HCT116 (cell line): ENCODE results near the gene SP3. TPM values are rescaled to one million over a fixed set of nuclear protein-coding genes. Genes with fewer than 3 reads are reported as not detected.

ENCODE experiments used
- ATAC-seq: fragments of 200-7000 bp; cut with Tn5 transposase; 2 replicates; pipeline ENCODE4 v1.9.1; 2020; ENCODE audit warnings: mild to moderate bottlenecking, moderate library complexity
- BruUV-seq: library from RNA; stranded (reverse); fragments of 400-500 nt; replicated peaks from 2 replicates; lab custom pipeline; 2021; lab: Mats Ljungman, UMichigan
- CTCF ChIA-PET: fragments of 300-600 bp; sonication (Branson Sonifier 250); formaldehyde crosslinking; loops from one replicate; lab custom pipeline; 2021; ENCODE audit warnings: antibody characterized with exemption; lab: Charles Lee
- POLR2A ChIA-PET: fragments of 300-600, 350-600 bp; sonication (Branson Sonifier 250); formaldehyde crosslinking; loops from one replicate; lab custom pipeline; 2021; ENCODE audit warnings: antibody characterized with exemption; lab: Charles Lee
- RAD21 ChIA-PET, 2 experiments: fragments of 300-600 bp; sonication (Branson Sonifier 250); formaldehyde crosslinking; loops; one replicate each; lab custom pipeline; 2023; ENCODE audit warnings: low total read pairs in 2 of 2; ENCODE audit not compliant: uncharacterized antibody in 2 of 2, unreplicated experiment in 2 of 2, low non-redundant PET in 1 of 2; lab: Charles Lee
- DNase-seq: peaks from one replicate; pipeline ENCODE4 v3.0.0-alpha.2; 2010; ENCODE audit warnings: low read depth, low spot score
- H2AFZ ChIP-seq: fragments of 200-600 bp; shearing (Covaris generic), sonication (generic); 2 replicates; pipeline ENCODE4 v1.6.1; 2017; ENCODE audit warnings: low read depth, mixed run types, mixed read lengths, antibody characterized with exemption, low read length; ENCODE audit not compliant: poor library complexity, severe bottlenecking
- H3K27ac ChIP-seq: 2 replicates; pipeline ENCODE4 v1.5.1; 2012; ENCODE audit warnings: low read depth, low read length
- H3K27me3 ChIP-seq: fragments of 200-600 bp; sonication (generic); 2 replicates; pipeline ENCODE4 v1.6.1; 2016; ENCODE audit warnings: mixed run types, low read length, mixed read lengths; ENCODE audit not compliant: insufficient read depth
- H3K36me3 ChIP-seq, 2 experiments: fragments of 200-500 bp in 1 of 2; fragments of 200-600 bp in 1 of 2; sonication (Bioruptor generic) in 1 of 2; sonication (generic) in 1 of 2; 2 replicates each; pipeline versions ENCODE4 v1.5.1 to v1.6.1; 2014 to 2016; ENCODE audit warnings: low read length in 2 of 2, inconsistent platforms in 1 of 2, mixed read lengths in 1 of 2, mixed run types in 1 of 2; ENCODE audit not compliant: insufficient read depth in 2 of 2, control insufficient read depth in 1 of 2
- H3K4me1 ChIP-seq, 2 experiments: fragments of 200-600 bp in 1 of 2; sonication (generic) in 1 of 2; 2 replicates each; pipeline versions ENCODE4 v1.5.1 to v1.6.1; 2012 to 2017; ENCODE audit warnings: low read length in 2 of 2, inconsistent platforms in 1 of 2, mild to moderate bottlenecking in 1 of 2, mixed read lengths in 1 of 2, mixed run types in 1 of 2, moderate library complexity in 1 of 2; ENCODE audit not compliant: insufficient read depth in 2 of 2, control insufficient read depth in 1 of 2
- H3K4me2 ChIP-seq: fragments of 200-600 bp; sonication (generic); 2 replicates; pipeline ENCODE4 v1.6.1; 2017; ENCODE audit warnings: mixed run types, low read length, mixed read lengths
- H3K4me3 ChIP-seq, 2 experiments: fragments of 200-600 bp in 1 of 2; sonication (generic) in 1 of 2; replicated peaks in 1 of 2; 2 replicates each; pipeline ENCODE4 v1.5.1; 2011 to 2016; ENCODE audit warnings: low read length in 2 of 2, control low read depth in 1 of 2, low read depth in 1 of 2, mild to moderate bottlenecking in 1 of 2, mixed read lengths in 1 of 2, mixed run types in 1 of 2
- H3K79me2 ChIP-seq: fragments of 200-600 bp; sonication (generic); 2 replicates; pipeline ENCODE4 v1.6.1; 2017; ENCODE audit warnings: mild to moderate bottlenecking, mixed run types, low read length, moderate library complexity, mixed read lengths; ENCODE audit not compliant: insufficient read depth
- H3K9ac ChIP-seq: fragments of 200-600 bp; sonication (generic); 2 replicates; pipeline ENCODE4 v1.6.1; 2016; ENCODE audit warnings: low read length, mixed read lengths
- H3K9me2 ChIP-seq: fragments of 200-600 bp; sonication (generic), shearing (Covaris generic); 2 replicates; pipeline ENCODE4 v1.6.1; 2017; ENCODE audit warnings: mixed run types, mild to moderate bottlenecking, moderate library complexity; ENCODE audit not compliant: insufficient read depth
- H3K9me3 ChIP-seq, 2 experiments: fragments of 200-500 bp in 1 of 2; fragments of 200-600 bp in 1 of 2; sonication (Bioruptor generic) in 1 of 2; sonication (generic) in 1 of 2; 2 replicates each; pipeline ENCODE4 v1.6.1; 2014 to 2017; ENCODE audit warnings: low read length in 2 of 2, mixed read lengths in 2 of 2, inconsistent platforms in 1 of 2, low read depth in 1 of 2, mild to moderate bottlenecking in 1 of 2, mixed run types in 1 of 2, moderate library complexity in 1 of 2; ENCODE audit not compliant: control insufficient read depth in 1 of 2, insufficient read depth in 1 of 2
- H4K20me1 ChIP-seq: fragments of 200-600 bp; sonication (generic), shearing (Covaris generic); 2 replicates; pipeline ENCODE4 v1.6.1; 2017; ENCODE audit warnings: mixed run types, mild to moderate bottlenecking, moderate library complexity; ENCODE audit not compliant: insufficient read depth
- FOSL1 ChIP-seq: IDR thresholded peaks from 2 replicates; pipeline ENCODE4 v1.6.1; 2012; ENCODE audit warnings: low read depth
- POLR2AphosphoS5 ChIP-seq: IDR thresholded peaks from 2 replicates; pipeline ENCODE4 v1.6.1; 2011; ENCODE audit warnings: mild to moderate bottlenecking, low read depth, low read length, moderate library complexity
- REST ChIP-seq: IDR thresholded peaks from 2 replicates; pipeline ENCODE4 v1.6.1; 2012; ENCODE audit warnings: low read depth
- ZFX ChIP-seq: fragments of 450-650 bp; IDR thresholded peaks from 2 replicates; pipeline ENCODE4 v1.6.1; 2017
- intact Hi-C: fragments of 100-400 bp; cut with micrococcal nuclease; formaldehyde crosslinking; loops from 2 replicates; pipeline ENCODE4 v1.10.0; 2022
- total RNA-seq: library from RNA; stranded (reverse); gene quantifications from one replicate; pipeline ENCODE4 v1.2.1, GENCODE V29; 2021; ENCODE audit not compliant: unreplicated experiment
- TF ChIP-seq, protein P1 (sequence below): IDR thresholded peaks from 2 replicates; pipeline ENCODE4 v1.6.1; 2012

Gene SP3
- total RNA-seq, 1 experiment from 2014 or later, result 98.0 TPM

DNA sequence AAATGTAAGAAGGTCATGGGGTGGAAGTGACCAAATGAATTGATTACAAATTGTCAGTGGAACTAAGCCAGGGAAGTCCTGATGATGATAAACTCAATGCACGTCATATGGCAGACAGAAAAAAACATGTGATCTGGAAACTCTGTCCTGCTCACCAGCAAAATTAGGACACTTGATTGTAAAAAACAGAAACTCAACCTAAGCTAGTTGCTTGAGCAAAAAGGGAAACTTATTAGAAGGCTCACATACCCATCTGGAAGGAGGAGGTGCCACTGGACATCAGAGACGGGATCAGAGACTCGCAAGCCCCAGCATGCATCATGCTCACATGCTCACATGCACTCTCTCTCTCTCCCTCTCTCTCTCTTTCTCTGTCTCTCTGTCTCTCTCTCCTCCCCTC, 96.8 kb downstream of the SP3 start:
- H3K27me3 ChIP-seq, result no peaks in the 10 kb centered on the region; the same call in 1 of the 2 replicates
- intact Hi-C loops, result no loop called here
- H3K9ac ChIP-seq, result no peak overlapping the region
- no peaks in the 10 kb centered on the region for H3K79me2 ChIP-seq
- DNase-seq, result no peak
- H3K9me2 ChIP-seq, result no peaks in the 10 kb centered on the region
- H3K36me3 ChIP-seq, result no peaks in the 10 kb centered on the region
- no peak overlapping the region for H3K4me3 ChIP-seq
- peaks cover 6 to 10% of the 10 kb centered on the region in 2 experiments; a peak in 2 of 4 replicates for H3K4me1 ChIP-seq
- RAD21 ChIA-PET, result no interaction called here
- no peak for ATAC-seq
- no peaks in the 10 kb centered on the region for H3K9me3 ChIP-seq
- TF ChIP-seq REST, result no peak
- H3K27ac ChIP-seq, result no peak overlapping the region
- POLR2A ChIA-PET, result no interaction called here
- no peak overlapping the region for H2AFZ ChIP-seq
- CTCF ChIA-PET, result no interaction called here
- no peaks in the 10 kb centered on the region for H4K20me1 ChIP-seq
- no peak overlapping the region for H3K4me2 ChIP-seq
- BruUV-seq, result no TSS peak

DNA sequence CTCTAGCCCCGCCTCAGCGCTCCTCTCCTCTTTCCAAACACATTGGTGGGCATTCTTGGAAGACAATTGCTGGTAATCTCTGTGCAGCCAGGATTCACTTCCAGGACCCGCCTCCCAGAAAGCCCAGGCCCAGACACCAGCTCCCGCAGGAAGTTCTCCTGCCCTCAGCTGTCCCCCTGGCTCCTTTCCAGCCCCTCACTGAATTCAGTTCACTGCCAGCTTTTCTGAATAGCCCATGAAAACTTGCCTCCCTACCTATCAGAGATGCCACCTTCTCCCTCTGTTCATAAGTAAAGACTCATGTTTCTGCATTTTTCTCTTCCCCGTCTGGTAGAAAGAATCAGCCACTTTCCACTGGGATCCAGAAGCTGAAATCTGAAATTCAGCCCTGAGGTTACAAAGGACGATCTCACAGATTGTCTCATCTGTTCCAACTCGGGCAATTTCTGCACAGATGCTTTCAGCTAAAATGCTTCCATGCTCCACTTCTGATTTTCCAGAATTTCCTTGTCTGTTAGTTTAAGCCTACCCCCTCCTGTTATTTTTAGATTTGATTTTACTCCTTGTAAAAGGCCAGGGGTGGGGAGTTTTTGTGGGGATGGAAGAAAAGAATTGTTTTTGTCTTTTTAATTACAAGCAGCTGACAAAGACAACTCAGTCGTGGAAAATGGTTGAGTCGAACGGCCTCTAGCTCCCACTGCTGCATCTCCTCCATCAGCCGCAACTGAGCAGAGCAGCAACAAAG, 98.1 kb downstream of the SP3 start:
- H3K4me1 ChIP-seq, result no peaks in the 10 kb centered on the region
- ChIA-PET RAD21 (no interaction called here), POLR2A (no interaction called here), CTCF (no interaction called here)
- intact Hi-C loops, result no loop called here
- ATAC-seq (no peak), DNase-seq (no peak)
- BruUV-seq, result no TSS peak
- TF ChIP-seq POLR2AphosphoS5, result no peak
- no peak for TF ChIP-seq FOSL1
- no peak for TF ChIP-seq ZFX
- TF ChIP-seq, protein P1, sequence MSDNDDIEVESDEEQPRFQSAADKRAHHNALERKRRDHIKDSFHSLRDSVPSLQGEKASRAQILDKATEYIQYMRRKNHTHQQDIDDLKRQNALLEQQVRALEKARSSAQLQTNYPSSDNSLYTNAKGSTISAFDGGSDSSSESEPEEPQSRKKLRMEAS, result no peak
- no peak overlapping the region for H3K9ac ChIP-seq
- H3K27ac ChIP-seq, result no peak overlapping the region
- H2AFZ ChIP-seq, result no peak overlapping the region
- no peak overlapping the region for H3K4me3 ChIP-seq
- H3K36me3 ChIP-seq, result no peaks in the 10 kb centered on the region
- no peaks in the 10 kb centered on the region for H3K9me3 ChIP-seq
- H3K79me2 ChIP-seq, result no peaks in the 10 kb centered on the region
- no peak overlapping the region for H3K4me2 ChIP-seq
- no peaks in the 10 kb centered on the region for H3K9me2 ChIP-seq
- H3K27me3 ChIP-seq, result no peaks in the 10 kb centered on the region; the same call in 1 of the 2 replicates
- no peaks in the 10 kb centered on the region for H4K20me1 ChIP-seq
